H9 (cell line): ENCODE data around the gene ARHGDIB. TPM values are rescaled to one million over a fixed set of nuclear protein-coding genes. Genes with fewer than 3 reads are reported as not detected.

Experiments used
- DNase-seq: peaks from one replicate; pipeline ENCODE4 v3.0.0-alpha.2; 2017
- H2AFZ ChIP-seq: one replicate; pipeline ENCODE4 v1.6.1; 2013; ENCODE audit warnings: mild to moderate bottlenecking, low read length, control low read depth, moderate library complexity
- H2AK5ac ChIP-seq: 2 replicates; pipeline ENCODE4 v1.6.1; 2013; ENCODE audit warnings: low read length, control low read depth, mixed read lengths; ENCODE audit not compliant: insufficient read length
- H2BK120ac ChIP-seq: one replicate; pipeline ENCODE4 v1.6.1; 2013; ENCODE audit warnings: low read depth, mild to moderate bottlenecking, low read length, control low read depth, inconsistent platforms; ENCODE audit not compliant: poor library complexity, severe bottlenecking
- H2BK12ac ChIP-seq: 2 replicates; pipeline ENCODE4 v1.6.1; 2013; ENCODE audit warnings: low read length, control low read depth, mixed read lengths, low read depth; ENCODE audit not compliant: insufficient read length
- H2BK15ac ChIP-seq: 2 replicates; pipeline ENCODE4 v1.6.1; 2013; ENCODE audit warnings: low read depth, low read length, control low read depth
- H2BK20ac ChIP-seq: one replicate; pipeline ENCODE4 v1.6.1; 2013; ENCODE audit warnings: low read depth, mild to moderate bottlenecking, low read length, control low read depth, inconsistent platforms; ENCODE audit not compliant: poor library complexity, severe bottlenecking
- H2BK5ac ChIP-seq: 2 replicates; pipeline ENCODE4 v1.6.1; 2013; ENCODE audit warnings: low read length, control low read depth, mixed read lengths; ENCODE audit not compliant: insufficient read length
- H3K14ac ChIP-seq: 2 replicates; pipeline ENCODE4 v1.6.1; 2013; ENCODE audit warnings: low read length, control low read depth; ENCODE audit not compliant: insufficient read depth
- H3K18ac ChIP-seq: 2 replicates; pipeline ENCODE4 v1.6.1; 2013; ENCODE audit warnings: low read depth, mild to moderate bottlenecking, mixed read lengths, low read length, control low read depth; ENCODE audit not compliant: insufficient read length
- H3K23ac ChIP-seq: 2 replicates; pipeline ENCODE4 v1.6.1; 2013; ENCODE audit warnings: low read length, control low read depth, mixed read lengths, low read depth; ENCODE audit not compliant: insufficient read length
- H3K23me2 ChIP-seq: 2 replicates; pipeline ENCODE4 v1.6.1; 2013; ENCODE audit warnings: low read depth, mild to moderate bottlenecking, mixed read lengths, low read length, control low read depth; ENCODE audit not compliant: insufficient read length, poor library complexity, severe bottlenecking
- H3K27ac ChIP-seq: 2 replicates; pipeline ENCODE4 v1.5.1; 2013; ENCODE audit warnings: low read length, control low read depth, mixed read lengths, low read depth; ENCODE audit not compliant: insufficient read length
- H3K27me3 ChIP-seq: 2 replicates; pipeline ENCODE4 v1.6.1; 2013; ENCODE audit warnings: low read length, control low read depth, inconsistent platforms; ENCODE audit not compliant: insufficient read depth
- H3K4ac ChIP-seq: 2 replicates; pipeline ENCODE4 v1.6.1; 2013; ENCODE audit warnings: low read depth, mild to moderate bottlenecking, control low read depth, inconsistent platforms, low read length, moderate library complexity
- H3K4me1 ChIP-seq: 2 replicates; pipeline ENCODE4 v1.6.1; 2013; ENCODE audit warnings: low read length, control low read depth, inconsistent platforms; ENCODE audit not compliant: insufficient read depth
- H3K4me2 ChIP-seq: 2 replicates; pipeline ENCODE4 v1.6.1; 2013; ENCODE audit warnings: low read length, control low read depth, mixed read lengths; ENCODE audit not compliant: insufficient read length, insufficient read depth
- H3K56ac ChIP-seq: 2 replicates; pipeline ENCODE4 v1.6.1; 2013; ENCODE audit warnings: low read depth, mild to moderate bottlenecking, mixed read lengths, low read length, control low read depth; ENCODE audit not compliant: insufficient read length
- H3K79me1 ChIP-seq: 2 replicates; pipeline ENCODE4 v1.6.1; 2013; ENCODE audit warnings: low read depth, mild to moderate bottlenecking, moderate library complexity, low read length, control low read depth, inconsistent platforms; ENCODE audit not compliant: insufficient read depth, poor library complexity, severe bottlenecking
- H3K79me2 ChIP-seq: 2 replicates; pipeline ENCODE4 v1.6.1; 2013; ENCODE audit warnings: low read length, control low read depth, inconsistent platforms; ENCODE audit not compliant: insufficient read depth
- H3K9ac ChIP-seq: 2 replicates; pipeline ENCODE4 v1.6.1; 2013; ENCODE audit warnings: low read length, control low read depth, mixed read lengths; ENCODE audit not compliant: insufficient read length; ENCODE audit errors: extremely low read depth
- H3K9me3 ChIP-seq: one replicate; pipeline ENCODE4 v1.6.1; 2013; ENCODE audit warnings: low read depth, low read length, inconsistent platforms; ENCODE audit not compliant: control insufficient read depth
- H3T11ph ChIP-seq: one replicate; pipeline ENCODE4 v1.6.1; 2013; ENCODE audit warnings: mild to moderate bottlenecking, low read length, control low read depth, inconsistent platforms
- H4K20me1 ChIP-seq: one replicate; pipeline ENCODE4 v1.6.1; 2013; ENCODE audit not compliant: control insufficient read depth, insufficient read length, insufficient read depth
- H4K5ac ChIP-seq: 2 replicates; pipeline ENCODE4 v1.6.1; 2013; ENCODE audit warnings: low read depth, mild to moderate bottlenecking, mixed read lengths, low read length, control low read depth; ENCODE audit not compliant: insufficient read length
- H4K8ac ChIP-seq: replicated peaks from 2 replicates; pipeline ENCODE4 v1.6.1; 2013; ENCODE audit warnings: low read length, control low read depth, mixed read lengths, low read depth; ENCODE audit not compliant: insufficient read length
- H4K91ac ChIP-seq: 2 replicates; pipeline ENCODE4 v1.6.1; 2013; ENCODE audit warnings: low read depth, mild to moderate bottlenecking, moderate library complexity, mixed read lengths, low read length, control low read depth; ENCODE audit not compliant: insufficient read length
- H3K27ac Mint-ChIP-seq, 3 experiments: 2 replicates in 2 of 3; 3 replicates in 1 of 3; pipeline ENCODE4 v1.8.0; 2020 to 2021; ENCODE audit warnings: mixed read lengths in 3 of 3, mild to moderate bottlenecking in 1 of 3, moderate library complexity in 1 of 3
- H3K27me3 Mint-ChIP-seq: 2 replicates; pipeline ENCODE4 v1.8.0; 2021; ENCODE audit warnings: low read depth, mild to moderate bottlenecking, moderate library complexity, mixed read lengths
- H3K36me3 Mint-ChIP-seq, 3 experiments: 2 replicates in 2 of 3; 3 replicates in 1 of 3; pipeline ENCODE4 v1.8.0; 2020 to 2021; ENCODE audit warnings: low read depth in 3 of 3, mixed read lengths in 3 of 3; ENCODE audit not compliant: insufficient read depth in 1 of 3
- H3K4me1 Mint-ChIP-seq, 2 experiments: 2 replicates each; pipeline ENCODE4 v1.8.0; 2020; ENCODE audit warnings: mixed read lengths in 2 of 2
- H3K4me3 Mint-ChIP-seq, 2 experiments: 2 replicates in 1 of 2; 3 replicates in 1 of 2; pipeline ENCODE4 v1.8.0; 2020 to 2021; ENCODE audit warnings: mild to moderate bottlenecking in 2 of 2, mixed read lengths in 2 of 2, moderate library complexity in 1 of 2
- H3K9me3 Mint-ChIP-seq, 2 experiments: 2 replicates in 1 of 2; 3 replicates in 1 of 2; pipeline ENCODE4 v1.8.0; 2020; ENCODE audit warnings: mild to moderate bottlenecking in 2 of 2, mixed read lengths in 2 of 2, moderate library complexity in 1 of 2
- WGBS: extraction: QIAGEN DNeasy Blood & Tissue Kit; methylation state at CpG from one replicate; pipeline ENCODE4 v1.1.7; 2013; ENCODE audit warnings: missing lambda C conversion rate, low lambda C conversion rate, mixed read lengths; ENCODE audit not compliant: insufficient read length; ENCODE audit errors: extremely low coverage; 5-methylcytosine and 5-hydroxymethylcytosine counted together
- total RNA-seq: library from RNA; stranded (reverse); gene quantifications from 2 replicates; pipeline ENCODE4 v1.2.1, GENCODE V29; 2021
- TF ChIP-seq, protein P1 (sequence below): fragments of 200-600 bp; sonication (generic); conservative IDR thresholded peaks from 3 replicates; pipeline ENCODE4 v1.8.0; 2021; ENCODE audit warnings: antibody characterized with exemption, mild to moderate bottlenecking

Gene ARHGDIB
- total RNA-seq, 1 experiment from 2014 or later: 0.44 TPM

DNA sequence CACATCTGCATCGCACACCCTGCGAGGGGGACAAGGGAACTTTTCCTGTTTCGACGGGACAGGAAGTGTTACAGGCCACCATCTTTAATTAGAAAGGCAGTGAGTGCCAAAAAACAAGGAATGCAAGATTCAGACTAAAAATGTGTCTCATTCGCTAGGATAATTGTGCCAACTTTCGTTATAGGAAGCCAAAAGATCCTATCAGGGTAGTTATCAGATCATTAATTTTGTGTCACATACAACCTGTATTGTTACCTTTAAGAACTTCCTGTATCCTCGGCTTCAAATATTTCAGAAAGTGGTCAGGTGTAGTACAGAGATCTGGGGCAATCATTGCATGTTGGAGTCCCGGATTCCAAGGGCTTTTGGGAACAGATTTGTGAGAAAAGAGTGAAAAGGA lies 56.5 kb downstream of the ARHGDIB start:
- no peak overlapping the region for H3K4me3 Mint-ChIP-seq

More for the DNA sequence above, 56.5 kb downstream of the ARHGDIB start:
- no peak overlapping the region for H3K23ac ChIP-seq
- no peak overlapping the region; the same call in 1 of the 2 replicates for H3K14ac ChIP-seq
- no peaks in the 10 kb centered on the region for H3K4me1 ChIP-seq
- Mint-ChIP-seq H3K27ac (peak overlapping the region in 1 of 3 experiments; percentile 36; a peak in 1 of 7 replicates), H3K9me3 (no peaks in the 10 kb centered on the region), H3K4me1 (peaks cover 0 to 4% of the 10 kb centered on the region in 2 experiments; a peak in 2 of 4 replicates), H3K36me3 (no peaks in the 10 kb centered on the region), H3K27me3 (no peaks in the 10 kb centered on the region)
- H4K91ac ChIP-seq: no peak overlapping the region
- no peak overlapping the region for H2AK5ac ChIP-seq
- no peak overlapping the region for H2BK12ac ChIP-seq
- H2AFZ ChIP-seq: no peak overlapping the region
- no peak overlapping the region for H3K56ac ChIP-seq
- no peak overlapping the region for H4K8ac ChIP-seq
- TF ChIP-seq, protein P1, sequence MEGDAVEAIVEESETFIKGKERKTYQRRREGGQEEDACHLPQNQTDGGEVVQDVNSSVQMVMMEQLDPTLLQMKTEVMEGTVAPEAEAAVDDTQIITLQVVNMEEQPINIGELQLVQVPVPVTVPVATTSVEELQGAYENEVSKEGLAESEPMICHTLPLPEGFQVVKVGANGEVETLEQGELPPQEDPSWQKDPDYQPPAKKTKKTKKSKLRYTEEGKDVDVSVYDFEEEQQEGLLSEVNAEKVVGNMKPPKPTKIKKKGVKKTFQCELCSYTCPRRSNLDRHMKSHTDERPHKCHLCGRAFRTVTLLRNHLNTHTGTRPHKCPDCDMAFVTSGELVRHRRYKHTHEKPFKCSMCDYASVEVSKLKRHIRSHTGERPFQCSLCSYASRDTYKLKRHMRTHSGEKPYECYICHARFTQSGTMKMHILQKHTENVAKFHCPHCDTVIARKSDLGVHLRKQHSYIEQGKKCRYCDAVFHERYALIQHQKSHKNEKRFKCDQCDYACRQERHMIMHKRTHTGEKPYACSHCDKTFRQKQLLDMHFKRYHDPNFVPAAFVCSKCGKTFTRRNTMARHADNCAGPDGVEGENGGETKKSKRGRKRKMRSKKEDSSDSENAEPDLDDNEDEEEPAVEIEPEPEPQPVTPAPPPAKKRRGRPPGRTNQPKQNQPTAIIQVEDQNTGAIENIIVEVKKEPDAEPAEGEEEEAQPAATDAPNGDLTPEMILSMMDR: no peak
- no peaks in the 10 kb centered on the region for H3K23me2 ChIP-seq
- no peak overlapping the region for H3K27ac ChIP-seq
- H2BK20ac ChIP-seq: no peak overlapping the region
- H3K4me2 ChIP-seq: no peak overlapping the region
- H3K27me3 ChIP-seq: no peaks in the 10 kb centered on the region
- DNase-seq: no peak
- no peaks in the 10 kb centered on the region for H4K20me1 ChIP-seq
- H3K79me1 ChIP-seq: no peaks in the 10 kb centered on the region
- no peak overlapping the region for H3K18ac ChIP-seq
- no CpG with 5 or more reads among the region's 8 CpGs for WGBS
- H3K79me2 ChIP-seq: no peaks in the 10 kb centered on the region
- no peak overlapping the region for H2BK120ac ChIP-seq
- no peaks in the 10 kb centered on the region for H3K9me3 ChIP-seq
- no peak overlapping the region for H2BK15ac ChIP-seq
- no peak overlapping the region for H2BK5ac ChIP-seq
- no peak overlapping the region for H4K5ac ChIP-seq
- H3K4ac ChIP-seq: no peak overlapping the region
- H3T11ph ChIP-seq: no peak overlapping the region
- H3K9ac ChIP-seq: no peak overlapping the region
